SKM-1 treated with dmso at 0.1 percent for 144 hours (cell line): ENCODE results near the gene PPM1J.
A peak's percentile ranks its signal among the peaks of the same experiment; 100 is the strongest.

ENCODE experiments used
- DNase-seq: peaks from one replicate; lab custom pipeline; 2025; ENCODE audit not compliant: unreplicated experiment; lab: John Stamatoyannopoulos, UW

The PPM1J gene

DNA sequence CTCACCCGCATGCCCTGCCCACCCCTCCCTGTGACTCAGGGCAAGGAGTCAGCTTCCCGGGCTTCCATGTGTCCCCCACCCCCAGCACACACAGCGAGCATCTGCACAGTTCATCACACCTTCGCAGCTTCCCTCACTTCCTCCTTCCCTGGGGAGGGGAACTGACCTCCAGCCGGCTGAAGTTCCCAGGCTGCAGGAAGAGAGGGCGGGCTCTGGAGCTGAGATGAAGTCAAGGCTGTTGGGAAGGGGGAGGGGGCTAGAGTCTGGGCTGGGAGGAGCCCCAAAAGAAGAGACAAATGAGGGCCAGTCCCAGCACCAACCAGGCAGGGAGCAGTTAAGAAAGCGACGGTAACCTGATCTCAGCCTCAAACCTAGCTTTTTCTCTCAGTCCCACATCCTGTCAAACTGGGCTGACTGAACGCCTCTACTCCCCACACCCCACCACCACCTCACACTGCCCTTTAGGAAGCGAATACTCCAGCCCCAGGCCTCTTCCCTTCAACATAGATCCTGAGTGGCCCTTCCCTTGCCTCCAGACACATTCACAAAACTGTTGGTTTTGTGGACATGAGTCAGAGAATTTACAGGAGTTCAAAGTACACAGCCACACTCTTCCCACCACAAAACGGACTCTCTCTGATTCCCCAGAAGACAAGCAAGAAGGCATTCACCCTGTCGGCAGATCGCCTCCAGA lies 10.1 kb downstream of the PPM1J start:
- peak; percentile 87 for DNase-seq

DNA sequence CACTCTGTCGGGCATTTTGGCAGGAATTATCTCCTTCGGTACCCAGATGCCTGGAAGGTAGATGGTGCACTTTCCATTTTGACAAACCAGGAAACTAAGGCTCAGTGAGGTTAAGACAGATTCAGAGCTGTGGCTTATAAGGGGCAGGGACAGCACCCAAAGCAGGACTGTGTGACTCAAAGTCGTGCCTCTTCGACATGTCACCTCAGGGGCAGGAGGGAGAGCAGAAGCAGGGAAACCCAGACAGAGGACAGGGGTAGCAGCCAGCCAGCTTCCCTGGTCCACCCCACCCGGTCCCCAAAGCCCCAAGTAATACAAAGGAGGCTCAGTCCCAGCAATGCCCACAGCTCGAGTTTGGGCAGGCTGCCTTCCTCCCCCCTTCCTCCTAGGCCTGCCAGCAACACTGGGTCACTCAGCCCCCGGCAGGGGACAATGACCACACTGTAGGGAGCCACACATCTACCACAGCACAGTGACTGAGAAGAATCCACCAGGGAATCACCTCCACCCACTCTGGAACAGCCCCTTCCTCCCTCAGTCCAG lies 10.7 kb downstream of the PPM1J start:
- no peak for DNase-seq

DNA sequence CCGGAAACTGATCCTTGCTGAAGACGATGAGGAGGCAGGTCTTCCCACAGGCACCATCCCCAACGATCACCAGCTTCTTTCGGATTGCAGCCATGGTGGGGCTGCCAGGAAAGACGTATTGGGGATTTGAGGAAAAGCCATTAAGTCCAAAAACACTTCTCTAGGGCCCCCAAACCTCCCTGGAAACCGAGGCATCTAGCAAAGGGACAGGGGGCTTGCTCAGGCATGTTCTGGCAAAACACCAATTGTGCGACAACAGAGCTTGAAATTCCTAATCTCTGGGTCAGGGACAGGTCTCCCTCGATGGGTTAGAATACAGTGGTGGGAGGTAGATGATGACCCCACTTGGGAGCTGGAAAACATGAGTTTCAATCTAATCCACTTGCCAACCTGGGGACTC lies 11.4 kb downstream of the PPM1J start:
- no peak for DNase-seq

- DNase-seq, result no peak
Observed at GRCh38 chr1:112702420-112703261, 12.5 kb downstream of the PPM1J start.

DNA sequence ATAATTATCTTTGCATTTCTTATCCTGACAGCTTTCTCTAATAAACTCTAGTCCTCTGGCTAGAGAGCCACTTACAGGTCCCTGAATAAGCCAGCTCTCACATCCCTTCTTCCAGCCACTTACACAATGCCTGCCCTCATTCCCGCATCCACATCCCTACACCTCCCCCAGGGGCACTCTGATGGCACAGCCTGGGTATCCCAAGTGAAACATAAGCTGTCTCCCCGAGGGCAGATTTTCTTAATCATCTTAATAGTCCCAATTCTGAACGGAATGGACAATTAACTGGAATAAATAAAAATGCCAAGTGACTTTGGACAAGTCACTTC lies 13.1 kb downstream of the PPM1J start:
- no peak for DNase-seq

DNA sequence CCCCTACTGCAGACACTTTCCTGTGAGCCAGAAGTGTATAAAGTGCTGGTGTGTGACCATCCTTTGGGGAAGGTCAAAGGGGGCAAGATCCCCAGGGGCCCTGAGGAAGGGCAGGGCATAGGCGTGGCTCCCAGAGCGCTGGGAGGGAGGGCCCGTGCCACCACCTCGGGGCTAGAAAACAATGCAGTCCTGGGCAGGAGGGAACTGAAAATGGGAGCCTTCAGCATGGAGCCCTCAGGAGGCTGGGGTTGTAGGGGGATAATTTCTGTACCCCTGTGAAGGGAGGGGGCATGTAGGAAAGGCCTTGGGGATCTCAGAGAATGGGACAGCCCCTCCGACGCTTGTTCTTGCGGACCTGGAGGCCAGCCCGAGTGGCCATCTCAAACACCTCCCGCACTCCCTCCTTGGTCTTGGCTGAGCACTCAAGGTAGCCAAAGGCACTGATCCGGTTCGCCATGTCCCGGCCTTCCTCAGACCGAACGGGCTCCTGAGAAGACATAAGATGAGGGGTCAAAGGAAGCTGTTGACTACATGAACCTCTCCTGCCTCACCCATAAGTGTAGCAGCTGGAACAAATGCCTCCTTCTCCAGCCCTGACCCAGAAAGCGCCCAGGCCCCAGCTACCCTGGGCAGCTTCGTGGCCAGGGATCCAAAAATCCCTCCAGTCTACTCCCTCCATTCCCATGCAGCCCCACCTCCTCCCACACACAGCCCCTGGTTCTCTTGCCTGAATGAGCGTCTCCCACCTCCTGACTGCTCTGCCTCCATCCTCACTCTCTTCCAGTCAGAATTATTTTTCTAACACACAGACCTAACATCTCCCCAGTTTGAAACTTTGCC lies 13.7 kb downstream of the PPM1J start:
- DNase-seq, result no peak

DNA sequence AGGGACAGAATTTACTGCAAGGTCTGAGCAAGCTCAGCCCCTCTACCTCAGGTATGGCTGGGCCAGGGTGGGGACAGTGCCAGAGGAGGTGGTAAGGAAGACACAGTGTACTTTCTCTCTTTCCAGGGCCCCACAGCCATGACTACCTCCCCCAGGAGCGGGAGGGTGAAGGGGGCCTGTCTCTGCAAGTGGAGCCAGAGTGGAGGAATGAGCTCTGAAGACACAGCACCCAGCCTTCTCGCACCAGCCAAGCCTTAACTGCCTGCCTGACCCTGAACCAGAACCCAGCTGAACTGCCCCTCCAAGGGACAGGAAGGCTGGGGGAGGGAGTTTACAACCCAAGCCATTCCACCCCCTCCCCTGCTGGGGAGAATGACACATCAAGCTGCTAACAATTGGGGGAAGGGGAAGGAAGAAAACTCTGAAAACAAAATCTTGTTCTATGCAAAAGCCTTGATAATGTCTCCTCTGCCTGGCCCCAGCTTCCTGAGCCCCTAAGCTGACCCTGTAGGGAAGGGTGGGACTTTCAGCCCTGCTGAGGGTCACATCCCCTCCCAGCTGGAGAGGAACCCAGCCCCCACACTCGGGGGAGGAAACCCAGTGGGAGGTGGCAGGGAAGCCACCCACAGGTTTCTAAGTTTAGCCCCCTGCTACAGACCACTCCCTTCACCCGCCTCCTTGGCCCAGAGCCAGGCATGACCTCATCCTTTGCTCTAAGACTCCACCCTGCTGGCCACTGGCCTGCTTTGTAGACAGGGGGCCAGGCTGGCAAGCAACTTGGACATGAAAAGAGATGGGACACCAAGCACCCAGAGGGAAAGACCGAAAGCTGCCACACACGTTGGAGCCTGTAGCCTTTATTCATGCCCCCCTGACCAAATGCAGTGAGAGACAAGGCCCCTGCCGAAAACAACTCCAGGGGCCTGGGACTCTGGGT lies 14.6 kb downstream of the PPM1J start:
- peak; percentile 82 for DNase-seq

DNA sequence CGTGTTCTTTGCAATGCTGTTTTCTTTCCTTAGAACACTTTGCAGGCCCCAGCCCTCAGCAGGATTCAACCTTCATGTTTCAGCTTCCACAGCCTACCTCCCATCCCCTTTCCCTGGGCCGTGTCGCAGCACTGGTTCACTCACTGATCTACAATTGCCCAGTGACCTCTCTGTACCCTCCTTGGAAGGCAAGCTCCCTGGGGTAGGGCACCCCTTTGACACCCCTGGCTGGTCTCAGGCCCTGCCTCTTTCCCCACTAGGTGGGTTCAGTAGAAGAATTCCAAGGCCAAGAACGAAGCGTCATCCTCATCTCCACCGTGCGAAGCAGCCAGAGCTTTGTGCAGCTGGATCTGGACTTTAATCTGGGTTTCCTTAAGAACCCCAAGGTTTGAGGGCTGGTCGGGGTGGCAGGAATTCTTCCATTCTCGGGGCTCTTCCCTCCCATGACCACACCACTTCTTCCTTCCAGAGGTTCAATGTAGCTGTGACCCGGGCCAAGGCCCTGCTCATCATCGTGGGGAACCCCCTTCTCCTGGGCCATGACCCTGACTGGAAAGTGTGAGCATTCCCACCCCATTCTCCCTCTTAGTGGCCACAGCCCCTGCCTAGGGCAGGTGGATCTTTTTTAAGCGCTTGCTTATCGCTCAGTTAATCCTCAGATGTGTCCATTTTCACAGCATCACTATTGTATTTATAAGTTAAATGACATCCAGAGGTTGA lies 15.5 kb downstream of the PPM1J start:
- DNase-seq, result no peak

DNA sequence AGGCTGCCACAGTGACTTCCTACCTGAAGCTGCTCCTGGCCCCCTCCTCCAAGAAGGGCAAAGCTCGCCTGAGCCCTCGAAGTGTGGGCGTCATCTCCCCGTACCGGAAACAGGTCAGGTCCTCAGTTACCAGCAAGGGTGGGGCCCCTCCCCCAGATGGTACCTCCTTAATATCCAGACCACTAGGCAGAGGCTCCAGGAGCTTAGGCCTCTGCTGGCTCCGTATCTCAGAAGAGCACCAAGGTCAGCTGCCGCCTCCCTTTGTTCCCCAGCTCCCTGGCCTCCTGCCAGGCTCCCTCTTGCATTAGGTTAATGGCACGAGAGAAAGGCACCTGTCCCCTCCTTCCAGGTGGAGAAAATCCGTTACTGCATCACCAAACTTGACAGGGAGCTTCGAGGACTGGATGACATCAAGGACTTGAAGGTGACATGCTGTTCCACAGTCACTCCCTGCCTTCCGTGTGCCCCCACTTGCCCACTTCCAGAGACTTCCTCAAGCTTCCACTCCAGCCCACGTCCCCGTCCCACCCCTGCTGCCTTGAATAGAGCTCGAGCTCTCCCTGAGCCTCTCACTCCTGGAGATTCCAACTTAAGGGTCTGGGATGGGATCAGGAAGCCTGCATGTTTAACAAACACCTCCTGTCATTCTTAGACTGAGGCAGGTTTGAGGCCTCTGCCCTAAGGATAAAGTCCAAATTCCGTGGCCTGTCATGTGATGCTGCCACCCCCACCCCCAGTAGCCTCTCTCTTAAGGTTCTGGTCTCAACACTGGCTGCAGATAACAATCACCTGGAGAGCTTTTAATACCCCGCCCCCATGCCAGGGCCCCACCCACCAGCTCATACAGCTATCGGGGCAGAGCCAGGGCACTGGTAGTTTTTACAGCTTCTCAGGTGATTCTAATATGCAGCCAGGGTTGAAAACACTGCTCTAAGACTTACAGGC lies 16.5 kb downstream of the PPM1J start:
- DNase-seq, result no peak

GRCh38 chr1:112697781-112698201 lies 17.3 kb downstream of the PPM1J start:
- no peak for DNase-seq

DNA sequence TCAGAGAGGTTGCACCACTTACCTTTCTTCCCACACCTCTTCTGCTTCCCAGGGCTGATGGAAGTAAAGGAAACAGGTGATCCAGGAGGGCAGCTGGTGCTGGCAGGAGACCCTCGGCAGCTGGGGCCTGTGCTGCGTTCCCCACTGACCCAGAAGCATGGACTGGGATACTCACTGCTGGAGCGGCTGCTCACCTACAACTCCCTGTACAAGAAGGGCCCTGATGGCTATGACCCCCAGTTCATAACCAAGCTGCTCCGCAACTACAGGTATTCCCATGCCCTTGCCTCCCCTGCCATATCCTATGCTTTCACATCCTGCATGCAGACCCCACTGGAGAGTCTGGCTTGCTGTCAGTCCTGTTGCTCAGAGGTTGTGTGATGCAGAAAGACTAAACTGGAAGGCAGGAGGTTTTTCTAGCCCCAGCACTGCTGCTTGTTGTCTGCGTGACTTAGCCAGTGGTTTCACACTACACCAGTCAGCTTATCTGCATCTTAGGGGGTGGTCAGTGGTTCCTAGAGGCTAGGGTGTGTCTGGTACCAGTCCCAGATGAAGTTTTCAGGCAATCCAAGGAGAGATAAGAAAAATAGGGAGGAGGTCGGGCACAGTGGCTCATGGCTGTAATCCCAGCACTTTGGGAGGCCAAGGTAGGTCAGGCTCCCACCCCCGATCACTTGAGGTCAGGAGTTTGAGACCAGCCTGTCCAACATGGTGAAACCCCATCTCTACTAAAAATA lies 18.4 kb downstream of the PPM1J start:
- no peak for DNase-seq

- no peak for DNase-seq
Observed at GRCh38 chr1:112695276-112695675, 19.9 kb downstream of the PPM1J start.

DNA sequence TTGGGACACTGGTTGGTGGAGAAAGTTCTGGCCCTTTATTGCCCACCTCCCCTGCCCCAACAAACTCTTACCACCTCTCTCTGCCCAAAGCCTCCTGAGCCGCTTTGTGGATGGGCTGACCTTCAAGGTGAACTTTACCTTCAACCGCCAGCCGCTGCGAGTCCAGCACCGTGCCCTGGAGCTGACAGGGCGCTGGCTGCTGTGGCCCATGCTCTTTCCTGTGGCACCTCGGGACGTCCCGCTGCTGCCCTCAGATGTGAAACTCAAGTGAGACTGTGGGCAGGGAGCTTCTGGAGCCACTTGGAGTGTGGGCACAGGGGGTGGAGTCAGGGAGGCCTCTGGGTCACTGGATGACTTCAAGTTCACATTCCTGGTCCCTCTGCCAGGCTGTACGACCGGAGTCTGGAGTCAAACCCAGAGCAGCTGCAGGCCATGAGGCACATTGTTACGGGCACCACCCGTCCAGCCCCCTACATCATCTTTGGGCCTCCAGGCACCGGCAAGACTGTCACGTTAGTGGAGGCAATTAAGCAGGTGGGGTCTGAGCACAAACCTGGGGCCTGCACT lies 20.7 kb downstream of the PPM1J start:
- no peak for DNase-seq

DNA sequence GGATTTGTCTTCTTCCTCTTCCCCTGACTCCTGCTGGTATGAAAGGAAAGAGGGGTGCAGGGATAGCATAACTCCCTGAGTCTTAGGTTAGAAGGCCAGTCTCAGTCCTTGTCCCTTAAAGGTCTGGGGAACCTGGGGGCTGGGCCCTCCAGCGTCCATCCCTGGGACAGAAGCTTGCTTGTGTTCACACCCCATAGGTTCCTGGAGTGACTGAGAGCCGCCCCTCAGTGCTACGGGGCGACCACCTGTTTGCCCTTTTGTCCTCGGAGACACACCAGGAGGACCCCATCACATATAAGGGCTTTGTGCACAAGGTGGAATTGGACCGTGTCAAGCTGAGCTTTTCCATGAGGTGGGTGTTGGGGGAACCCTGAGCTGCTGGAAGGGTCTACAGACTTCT lies 21.3 kb downstream of the PPM1J start:
- no peak for DNase-seq

DNA sequence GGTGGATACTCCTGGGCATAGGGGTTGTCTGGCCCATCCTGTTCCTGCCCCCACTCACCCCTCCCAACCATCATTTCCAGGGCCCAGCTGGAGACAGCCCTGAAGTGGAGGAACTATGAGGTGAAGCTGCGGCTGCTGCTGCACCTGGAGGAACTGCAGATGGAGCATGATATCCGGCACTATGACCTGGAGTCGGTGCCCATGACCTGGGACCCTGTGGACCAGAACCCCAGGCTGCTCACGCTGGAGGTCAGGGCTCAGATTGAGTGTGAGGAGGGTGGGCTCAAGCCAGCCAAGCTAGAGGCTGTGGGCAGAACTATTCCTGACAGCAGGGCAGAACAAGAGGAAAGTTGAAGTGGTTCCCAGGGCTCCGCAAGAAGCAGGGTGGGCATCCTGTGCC lies 22.5 kb downstream of the PPM1J start:
- DNase-seq, result no peak

DNA sequence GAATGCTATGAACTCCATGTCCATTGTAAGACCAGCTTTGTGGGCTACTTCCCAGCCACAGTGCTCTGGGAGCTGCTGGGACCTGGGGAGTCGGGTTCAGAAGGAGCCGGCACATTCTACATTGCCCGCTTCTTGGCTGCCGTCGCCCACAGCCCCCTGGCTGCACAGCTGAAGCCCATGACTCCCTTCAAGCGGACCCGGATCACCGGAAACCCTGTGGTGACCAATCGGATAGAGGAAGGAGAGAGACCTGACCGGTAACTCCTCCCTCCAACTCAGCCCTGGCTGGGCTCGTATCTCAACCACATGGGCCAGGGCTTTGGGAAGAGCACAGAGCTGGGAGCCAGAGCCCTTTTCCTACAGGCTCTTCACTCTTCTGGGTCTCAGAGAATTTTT lies 25.3 kb downstream of the PPM1J start:
- no peak for DNase-seq

- no peak for DNase-seq
Observed at GRCh38 chr1:112689196-112689841, 25.8 kb downstream of the PPM1J start.
